Chondrocyte (in vitro differentiated cells): Measurements from ENCODE around the gene ARID4B. TPM values are rescaled to one million over a fixed set of nuclear protein-coding genes. Genes with fewer than 3 reads are reported as not detected.
"Not testable (repeated sequence)": the region's sequence is repeated elsewhere in the genome, so short reads cannot be mapped to it uniquely, and the experiment has no call there.

ENCODE experiments used
- DNase-seq: peaks from one replicate; pipeline ENCODE4 v3.0.0; 2021; ENCODE audit warnings: mixed read lengths, low spot score
- H3K27ac Mint-ChIP-seq: one replicate; pipeline ENCODE4 v1.8.0; 2021; ENCODE audit warnings: mild to moderate bottlenecking, moderate library complexity, mixed read lengths; ENCODE audit not compliant: unreplicated experiment
- H3K27me3 Mint-ChIP-seq: 2 replicates; pipeline ENCODE4 v1.8.0; 2021; ENCODE audit warnings: low read depth, mixed read lengths
- H3K36me3 Mint-ChIP-seq: 2 replicates; pipeline ENCODE4 v1.8.0; 2021; ENCODE audit warnings: low read depth, mixed read lengths
- H3K4me1 Mint-ChIP-seq: 2 replicates; pipeline ENCODE4 v1.8.0; 2021; ENCODE audit warnings: low read depth, mild to moderate bottlenecking, mixed read lengths
- H3K4me3 Mint-ChIP-seq: one replicate; pipeline ENCODE4 v1.8.0; 2021; ENCODE audit warnings: mild to moderate bottlenecking, moderate library complexity, mixed read lengths; ENCODE audit not compliant: unreplicated experiment
- H3K9me3 Mint-ChIP-seq: 2 replicates; pipeline ENCODE4 v1.8.0; 2021; ENCODE audit warnings: low read depth, mixed read lengths
- CTCF ChIP-seq: fragments of 200-600 bp; sonication (generic); IDR thresholded peaks from 2 replicates; pipeline ENCODE4 v1.5.0; 2021; ENCODE audit warnings: antibody characterized with exemption, mild to moderate bottlenecking, moderate library complexity
- total RNA-seq: library from RNA; stranded (reverse); gene quantifications from 3 replicates; pipeline ENCODE4 v1.2.1, GENCODE V29; 2021

The ARID4B gene
- total RNA-seq, 1 donor from 2014 or later, result 26.5 TPM

GRCh38 chr1:235272851-235273250 is 55.1 kb downstream of the ARID4B start:
- TF ChIP-seq CTCF, result no peak

GRCh38 chr1:235270625-235271024 is 57.4 kb downstream of the ARID4B start:
- DNase-seq, result no peak
- Mint-ChIP-seq H3K36me3 (no peaks in the 10 kb centered on the region), H3K9me3 (no peaks in the 10 kb centered on the region), H3K27me3 (no peaks in the 10 kb centered on the region), H3K27ac (peak overlapping the region; percentile 3), H3K4me1 (peaks cover 24% of the 10 kb centered on the region), H3K4me3 (no peak overlapping the region)
- peak; percentile 29 for TF ChIP-seq CTCF

More at GRCh38 chr1:235272851-235273250, 55.1 kb downstream of the ARID4B start:
- no peak for DNase-seq
- no peaks in the 10 kb centered on the region for H3K9me3 Mint-ChIP-seq
- H3K27me3 Mint-ChIP-seq, result no peaks in the 10 kb centered on the region
- H3K4me1 Mint-ChIP-seq, result peaks cover 17% of the 10 kb centered on the region
- H3K27ac Mint-ChIP-seq, result no peak overlapping the region
- H3K36me3 Mint-ChIP-seq, result no peaks in the 10 kb centered on the region
- no peak overlapping the region for H3K4me3 Mint-ChIP-seq

DNA sequence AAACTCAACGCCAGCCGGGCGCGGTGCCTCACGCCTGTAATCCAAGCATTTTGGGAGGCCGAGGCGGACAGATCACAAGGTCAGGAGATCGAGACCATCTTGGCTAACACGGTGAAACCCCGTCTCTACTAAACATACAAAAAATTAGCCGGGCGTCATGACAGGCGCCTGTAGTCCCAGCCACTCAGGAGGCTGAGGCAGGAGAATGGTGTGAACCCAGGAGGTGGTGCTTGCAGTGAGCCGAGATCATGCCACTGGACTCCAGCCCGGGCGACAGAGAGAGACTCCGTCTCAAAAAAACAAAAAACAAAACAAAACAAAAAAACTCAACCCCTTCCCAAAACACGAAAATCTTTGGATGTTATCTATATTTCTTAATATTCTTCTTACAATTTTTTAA is 58.0 kb downstream of the ARID4B start:
- H3K27me3 Mint-ChIP-seq, H3K36me3 Mint-ChIP-seq, DNase-seq, H3K4me3 Mint-ChIP-seq, H3K9me3 Mint-ChIP-seq: not testable (repeated sequence)
- peak overlapping the region; percentile 45 for H3K27ac Mint-ChIP-seq
- H3K4me1 Mint-ChIP-seq, result peaks cover 21% of the 10 kb centered on the region

GRCh38 chr1:235268379-235269125 is 59.4 kb downstream of the ARID4B start:
- Mint-ChIP-seq H3K27ac (no peak overlapping the region), H3K4me1 (peaks cover 25% of the 10 kb centered on the region), H3K36me3 (no peaks in the 10 kb centered on the region)

DNA sequence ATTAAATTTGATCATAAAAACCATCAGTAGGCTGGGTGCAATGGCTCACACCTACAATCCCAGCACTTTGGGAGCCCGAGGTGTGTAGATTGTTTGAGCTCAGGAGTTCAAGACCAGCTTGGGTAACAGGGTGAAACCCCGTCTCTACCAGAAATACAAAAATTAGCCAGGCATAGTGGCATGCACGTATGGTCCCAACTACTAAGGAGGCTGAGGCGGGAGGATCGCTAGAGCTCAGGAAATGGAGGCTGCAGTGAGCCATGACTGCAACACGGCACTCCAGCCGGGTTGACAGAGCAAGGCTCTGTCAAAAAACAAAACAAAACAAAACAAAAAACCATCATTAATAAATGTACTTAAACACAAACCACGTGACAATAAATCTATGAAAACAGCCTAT is 61.0 kb downstream of the ARID4B start:
- Mint-ChIP-seq H3K27me3 (no peaks in the 10 kb centered on the region), H3K36me3 (no peaks in the 10 kb centered on the region), H3K27ac (no peak overlapping the region)

More at GRCh38 chr1:235268379-235269125, 59.4 kb downstream of the ARID4B start:
- no peak for DNase-seq
- no peak for TF ChIP-seq CTCF
- Mint-ChIP-seq H3K27me3 (no peaks in the 10 kb centered on the region), H3K4me3 (no peak overlapping the region), H3K9me3 (no peaks in the 10 kb centered on the region)

More for the DNA sequence above, 61.0 kb downstream of the ARID4B start:
- peaks cover 27% of the 10 kb centered on the region for H3K4me1 Mint-ChIP-seq
- no peak for TF ChIP-seq CTCF
- H3K4me3 Mint-ChIP-seq, result no peak overlapping the region
- DNase-seq, result no peak
- H3K9me3 Mint-ChIP-seq, result no peaks in the 10 kb centered on the region
